ENCODE results near the gene HGFAC.

The HGFAC gene

DNA sequence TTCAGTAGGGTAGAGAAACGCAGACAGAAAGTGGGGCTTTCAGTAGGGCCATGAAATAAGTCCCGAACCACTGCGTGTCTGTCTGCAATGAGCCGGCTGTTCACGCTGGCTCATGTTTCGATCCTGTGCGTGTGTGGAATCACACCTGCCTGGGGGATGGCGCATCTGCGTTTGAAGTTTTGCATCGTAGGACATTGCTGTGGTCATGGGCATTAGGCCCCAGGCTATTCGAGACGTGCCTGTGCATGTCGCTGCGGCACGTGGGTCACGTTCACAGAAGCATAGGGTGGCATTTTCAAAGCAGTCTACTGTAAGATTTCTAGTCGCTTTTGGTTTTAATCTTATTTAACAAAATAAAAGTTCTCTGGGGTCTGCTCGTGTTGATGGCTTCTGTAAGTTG is 25.5 kb upstream of the HGFAC start:
- TF ChIP-seq, protein P1, sequence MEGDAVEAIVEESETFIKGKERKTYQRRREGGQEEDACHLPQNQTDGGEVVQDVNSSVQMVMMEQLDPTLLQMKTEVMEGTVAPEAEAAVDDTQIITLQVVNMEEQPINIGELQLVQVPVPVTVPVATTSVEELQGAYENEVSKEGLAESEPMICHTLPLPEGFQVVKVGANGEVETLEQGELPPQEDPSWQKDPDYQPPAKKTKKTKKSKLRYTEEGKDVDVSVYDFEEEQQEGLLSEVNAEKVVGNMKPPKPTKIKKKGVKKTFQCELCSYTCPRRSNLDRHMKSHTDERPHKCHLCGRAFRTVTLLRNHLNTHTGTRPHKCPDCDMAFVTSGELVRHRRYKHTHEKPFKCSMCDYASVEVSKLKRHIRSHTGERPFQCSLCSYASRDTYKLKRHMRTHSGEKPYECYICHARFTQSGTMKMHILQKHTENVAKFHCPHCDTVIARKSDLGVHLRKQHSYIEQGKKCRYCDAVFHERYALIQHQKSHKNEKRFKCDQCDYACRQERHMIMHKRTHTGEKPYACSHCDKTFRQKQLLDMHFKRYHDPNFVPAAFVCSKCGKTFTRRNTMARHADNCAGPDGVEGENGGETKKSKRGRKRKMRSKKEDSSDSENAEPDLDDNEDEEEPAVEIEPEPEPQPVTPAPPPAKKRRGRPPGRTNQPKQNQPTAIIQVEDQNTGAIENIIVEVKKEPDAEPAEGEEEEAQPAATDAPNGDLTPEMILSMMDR (IDR thresholded peaks at IDR 0.05; ENCODE audit: control insufficient read depth, insufficient read depth, low read depth, low read length, missing control alignments): no peak
- DNase-seq (ENCODE audit: low read depth): no peak
- H3K4me3 ChIP-seq (ENCODE audit: control insufficient read depth, low read depth, low read length): no peak overlapping the region

- no peak for DNase-seq (ENCODE audit: low read depth)
- no peak overlapping the region for H3K4me3 ChIP-seq (ENCODE audit: control insufficient read depth, low read depth, low read length)
- TF ChIP-seq, protein P1 (IDR thresholded peaks at IDR 0.05; ENCODE audit: control insufficient read depth, insufficient read depth, low read depth, low read length, missing control alignments): no peak
These were observed 24.9 kb upstream of the HGFAC start for GRCh38 chr4:3416821-3417221.

DNA sequence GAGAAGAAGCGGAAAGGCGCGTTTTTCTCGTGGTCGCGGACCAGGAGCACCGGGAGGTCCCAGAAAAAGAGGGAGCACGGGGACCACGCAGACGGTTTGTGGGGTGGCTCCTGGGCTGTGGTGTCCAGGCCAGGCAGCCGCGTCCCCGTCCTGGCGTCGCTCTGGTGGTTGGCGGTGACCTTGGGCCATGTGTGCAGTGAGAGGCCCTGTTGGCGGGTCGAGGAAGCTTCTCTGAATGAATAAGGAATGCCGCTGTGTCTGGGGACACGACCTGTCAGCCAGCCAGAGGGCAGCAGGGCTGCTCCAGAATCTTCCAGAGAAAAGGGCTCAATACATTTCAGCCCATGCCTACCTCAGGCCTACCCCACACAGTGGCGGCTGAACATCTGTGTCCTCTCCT is 24.3 kb upstream of the HGFAC start:
- DNase-seq (ENCODE audit: low read depth): no peak
- TF ChIP-seq, protein P1 (IDR thresholded peaks at IDR 0.05; ENCODE audit: control insufficient read depth, insufficient read depth, low read depth, low read length, missing control alignments): no peak

DNA sequence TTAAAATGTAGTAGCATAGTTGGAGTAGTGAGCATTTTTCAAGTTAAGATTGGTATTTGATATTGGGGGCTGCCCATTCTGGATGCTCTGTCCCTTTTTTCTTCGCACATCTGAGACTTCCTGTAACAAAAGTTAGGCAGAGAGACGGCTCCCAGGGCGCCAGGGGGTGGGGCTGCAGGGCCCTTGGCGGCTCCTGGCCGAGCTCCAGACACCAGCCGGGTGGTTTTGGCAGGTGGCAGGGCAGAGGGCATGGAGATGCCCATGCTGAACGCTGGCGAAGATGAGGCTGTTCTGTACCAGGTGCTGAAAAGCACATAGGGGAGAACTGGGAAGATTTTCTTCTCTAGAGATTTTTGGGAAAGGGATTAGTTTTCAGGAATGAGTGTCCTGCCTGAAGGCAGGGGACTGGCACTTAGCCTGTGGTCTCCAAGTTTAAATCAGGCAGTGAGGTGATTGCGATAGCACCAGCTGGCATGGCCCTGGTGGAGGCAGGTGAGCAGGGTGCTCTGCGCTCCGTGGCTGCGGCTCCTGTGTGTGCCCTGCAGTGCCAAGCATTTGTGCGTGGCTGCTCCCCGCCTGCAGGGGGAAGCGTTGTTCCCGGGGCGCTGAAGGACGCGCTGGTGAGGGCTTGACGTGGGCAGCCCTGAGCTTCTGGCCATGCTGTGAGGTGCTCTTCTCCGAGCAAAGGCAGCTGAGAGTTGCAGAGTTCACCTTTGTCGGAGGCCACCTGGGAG is 23.6 kb upstream of the HGFAC start:
- TF ChIP-seq, protein P1 (IDR thresholded peaks at IDR 0.05; ENCODE audit: control insufficient read depth, insufficient read depth, low read depth, low read length, missing control alignments): peak; percentile 13
- DNase-seq (ENCODE audit: low read depth): no peak
- no peak overlapping the region for H3K4me3 ChIP-seq (ENCODE audit: control insufficient read depth, low read depth, low read length)

More for the DNA sequence above, 24.3 kb upstream of the HGFAC start:
- no peak overlapping the region for H3K4me3 ChIP-seq (ENCODE audit: control insufficient read depth, low read depth, low read length)

DNA sequence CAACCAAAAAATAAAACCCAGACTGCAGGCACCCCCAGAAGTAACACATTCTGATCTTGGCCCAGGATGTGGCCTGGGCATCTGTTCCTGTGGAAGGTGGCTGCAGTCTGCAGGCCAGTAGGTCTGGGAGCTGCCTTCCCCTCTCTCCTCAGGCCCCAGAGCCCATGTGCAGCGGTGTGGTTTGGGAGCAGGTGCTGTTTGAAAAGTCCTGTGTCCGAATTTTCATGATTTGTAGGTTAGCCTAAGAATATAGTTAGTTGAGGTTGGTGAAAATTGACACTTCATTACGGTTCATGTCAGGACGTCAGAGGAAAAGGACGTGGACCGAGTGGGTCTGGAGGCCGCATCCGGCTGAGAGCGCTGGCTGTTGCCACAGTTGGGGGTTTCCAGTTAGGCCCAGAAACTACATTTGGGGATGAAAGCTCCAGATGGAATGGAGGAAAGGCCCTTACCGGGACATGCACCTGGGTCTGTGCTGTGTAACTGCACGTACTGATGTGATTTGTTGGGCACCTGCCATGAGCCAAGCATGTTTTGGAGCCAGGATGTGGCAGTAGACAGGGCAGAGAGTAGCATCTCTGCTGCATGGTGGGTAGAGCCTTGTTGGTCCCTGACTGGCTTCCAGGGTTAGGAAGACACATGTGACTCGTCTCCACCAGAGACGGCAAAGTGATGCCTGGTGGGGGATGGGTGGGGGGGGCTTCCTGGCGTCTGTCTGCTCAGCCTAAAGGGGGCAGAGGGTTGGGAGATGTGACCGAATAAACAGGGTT is 21.7 kb upstream of the HGFAC start:
- DNase-seq (ENCODE audit: low read depth): no peak
- TF ChIP-seq, protein P1 (IDR thresholded peaks at IDR 0.05; ENCODE audit: control insufficient read depth, insufficient read depth, low read depth, low read length, missing control alignments): no peak

GRCh38 chr4:3420606-3420955 is 21.2 kb upstream of the HGFAC start:
- no peak overlapping the region for H3K4me3 ChIP-seq (ENCODE audit: control insufficient read depth, low read depth, low read length)
- no peak for DNase-seq (ENCODE audit: low read depth)
- TF ChIP-seq, protein P1 (IDR thresholded peaks at IDR 0.05; ENCODE audit: control insufficient read depth, insufficient read depth, low read depth, low read length, missing control alignments): no peak

More for the DNA sequence above, 21.7 kb upstream of the HGFAC start:
- H3K4me3 ChIP-seq (ENCODE audit: control insufficient read depth, low read depth, low read length): no peak overlapping the region
